Ishikawa (cell line): ENCODE results near the gene MCF2L2.

ENCODE experiments used
- CEBPB ChIP-seq: IDR thresholded peaks from 2 replicates; pipeline ENCODE4 v1.6.1; 2012
- CREB1 ChIP-seq: IDR thresholded peaks from 2 replicates; pipeline ENCODE4 v1.6.1; 2012; ENCODE audit warnings: low read depth
- EGR1 ChIP-seq: IDR thresholded peaks from 2 replicates; pipeline ENCODE4 v1.6.1; 2012
- EP300 ChIP-seq: IDR thresholded peaks from 2 replicates; pipeline ENCODE4 v1.6.1; 2012; ENCODE audit warnings: borderline replicate concordance
- FOXM1 ChIP-seq: IDR thresholded peaks from 2 replicates; pipeline ENCODE4 v1.6.1; 2012; ENCODE audit warnings: low read depth, borderline replicate concordance
- MAX ChIP-seq: IDR thresholded peaks from 2 replicates; pipeline ENCODE4 v1.6.1; 2012
- RAD21 ChIP-seq: IDR thresholded peaks from 2 replicates; pipeline ENCODE4 v1.6.1; 2012; ENCODE audit warnings: low read depth
- REST ChIP-seq: IDR thresholded peaks from 2 replicates; pipeline ENCODE4 v1.6.1; 2012; ENCODE audit warnings: low read depth, mild to moderate bottlenecking
- TAF1 ChIP-seq: IDR thresholded peaks from 2 replicates; pipeline ENCODE4 v1.6.1; 2012; ENCODE audit warnings: low read depth, mild to moderate bottlenecking
- YY1 ChIP-seq: IDR thresholded peaks from 2 replicates; pipeline ENCODE4 v1.6.1; 2012; ENCODE audit warnings: low read depth
- ZBTB7A ChIP-seq: IDR thresholded peaks from 2 replicates; pipeline ENCODE4 v1.6.1; 2012; ENCODE audit warnings: low read depth

GRCh38 chr3:183249006-183249718 is 179.3 kb downstream of the MCF2L2 start:
- no peak for TF ChIP-seq YY1
- no peak for TF ChIP-seq EP300
- TF ChIP-seq REST = no peak
- TF ChIP-seq ZBTB7A = no peak
- no peak for TF ChIP-seq CEBPB
- no peak for TF ChIP-seq TAF1
- no peak for TF ChIP-seq MAX
- TF ChIP-seq RAD21 = no peak
- no peak for TF ChIP-seq EGR1
- TF ChIP-seq FOXM1 = no peak
- no peak for TF ChIP-seq CREB1
